GM10266 (cell line): ENCODE measurements around the gene STRN4.
A peak's percentile ranks its signal among the peaks of the same experiment; 100 is the strongest.

ENCODE experiments used
- DNase-seq: peaks from one replicate; pipeline ENCODE4 v3.0.0; 2012; ENCODE audit errors: extremely low spot score
- CTCF ChIP-seq: IDR thresholded peaks from 2 replicates; pipeline ENCODE4 v1.5.1; 2012; ENCODE audit warnings: mild to moderate bottlenecking, low read depth; ENCODE audit not compliant: control insufficient read depth, insufficient read depth; ENCODE audit errors: missing control alignments

STRN4 gene

DNA sequence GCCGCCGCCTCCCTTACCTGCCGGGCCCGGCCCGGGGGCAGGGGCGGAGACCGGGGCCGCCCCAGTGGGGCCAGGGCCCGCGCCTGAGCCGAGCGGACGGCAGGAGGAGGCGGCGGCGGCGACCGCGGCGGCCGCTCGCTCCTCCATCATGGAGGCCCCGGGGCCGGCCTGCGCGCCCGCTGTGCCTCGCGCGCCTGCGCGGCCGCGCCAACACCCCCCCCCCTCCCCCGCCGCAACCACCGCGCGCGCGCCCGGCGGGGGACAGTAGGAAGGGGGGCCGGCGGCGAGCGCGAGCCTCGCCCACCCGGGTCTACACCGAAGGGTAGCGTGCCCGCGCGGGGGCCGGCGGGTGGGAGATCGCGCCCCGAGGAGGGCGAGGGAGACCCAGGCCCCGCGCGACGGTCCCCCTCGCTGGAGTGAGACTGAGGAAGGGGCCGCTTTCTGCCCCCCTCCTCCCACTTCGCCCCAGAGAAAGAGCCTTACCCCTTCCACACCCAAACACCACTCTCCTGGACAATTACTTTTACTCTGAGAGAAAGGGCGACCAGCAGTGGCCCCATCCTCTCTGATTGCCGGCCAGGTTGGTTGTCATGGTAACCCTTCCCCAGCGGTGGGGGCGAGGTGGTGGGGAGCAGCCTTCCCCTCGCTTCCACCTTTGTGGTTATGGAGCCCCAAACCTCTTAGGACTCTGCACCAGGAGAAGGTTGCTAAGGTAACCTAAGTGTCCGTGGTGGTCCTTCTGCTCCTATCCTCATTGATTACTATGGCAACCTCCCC lies at the start of gene STRN4:
Gene STRN4, minus strand, starts transcription at position 170 of the 777 bp plus-strand sequence. Its CDS starts 20 bp downstream, at position 150.
- no peak for TF ChIP-seq CTCF
- DNase-seq: peak; percentile 97

DNA sequence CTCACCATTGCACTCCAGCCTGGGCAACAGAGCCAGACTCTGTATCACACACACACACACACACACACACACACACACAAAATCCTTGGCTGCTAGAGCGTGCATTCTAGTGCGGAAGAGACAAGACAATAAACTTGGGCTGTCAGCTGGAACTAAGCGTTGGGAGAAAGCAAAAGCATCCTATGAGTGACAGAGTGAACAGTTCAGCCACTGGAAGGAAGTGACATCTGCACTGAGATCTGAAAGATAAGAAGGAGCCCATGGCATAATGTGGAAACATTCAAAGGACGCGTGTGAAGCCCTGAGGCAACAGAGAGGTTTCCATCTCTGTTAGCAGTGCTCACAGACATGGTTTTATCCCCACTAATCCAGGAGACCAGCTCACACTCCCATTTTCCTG lies 45.7 kb upstream of the STRN4 start:
- no peak for DNase-seq
- TF ChIP-seq CTCF: no peak

DNA sequence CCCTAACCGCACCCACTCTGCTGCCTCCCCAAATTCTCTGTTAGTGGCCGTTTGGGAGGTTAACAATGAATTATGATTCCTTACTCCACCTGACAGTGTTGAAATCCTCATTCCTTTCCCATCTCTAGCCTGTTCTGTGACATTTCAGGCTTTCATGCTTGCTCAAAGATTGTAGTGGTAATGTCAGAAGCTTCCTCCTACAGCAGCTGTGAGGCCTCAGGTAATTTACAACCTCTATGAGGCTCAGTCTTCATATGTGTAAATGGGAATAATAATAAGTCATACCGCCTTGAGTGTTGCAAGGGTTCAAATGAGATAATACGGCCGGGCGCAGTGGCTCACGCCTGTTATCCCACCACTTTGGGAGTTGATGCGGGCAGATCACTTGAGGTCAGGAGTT lies 43.1 kb upstream of the STRN4 start:
- TF ChIP-seq CTCF: no peak
- no peak for DNase-seq

DNA sequence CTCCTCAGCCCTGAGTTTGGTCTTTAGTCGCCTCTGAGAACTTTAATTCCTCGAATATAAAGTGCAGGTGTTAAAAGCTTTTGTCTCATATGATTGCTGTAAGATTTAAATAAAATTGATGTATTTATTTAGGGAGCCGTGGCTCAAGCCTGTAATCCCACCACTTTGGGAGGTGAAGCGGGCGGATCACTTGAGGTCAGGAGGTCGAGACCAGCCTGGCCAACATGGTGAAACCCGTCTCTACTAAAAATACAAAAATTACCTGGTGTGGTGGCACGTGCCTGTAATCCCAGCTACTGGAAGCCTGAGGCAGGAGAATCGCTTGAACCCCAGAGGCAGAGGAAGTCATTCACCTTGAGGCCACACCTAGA lies 42.7 kb upstream of the STRN4 start:
- TF ChIP-seq CTCF: no peak
- no peak for DNase-seq

DNA sequence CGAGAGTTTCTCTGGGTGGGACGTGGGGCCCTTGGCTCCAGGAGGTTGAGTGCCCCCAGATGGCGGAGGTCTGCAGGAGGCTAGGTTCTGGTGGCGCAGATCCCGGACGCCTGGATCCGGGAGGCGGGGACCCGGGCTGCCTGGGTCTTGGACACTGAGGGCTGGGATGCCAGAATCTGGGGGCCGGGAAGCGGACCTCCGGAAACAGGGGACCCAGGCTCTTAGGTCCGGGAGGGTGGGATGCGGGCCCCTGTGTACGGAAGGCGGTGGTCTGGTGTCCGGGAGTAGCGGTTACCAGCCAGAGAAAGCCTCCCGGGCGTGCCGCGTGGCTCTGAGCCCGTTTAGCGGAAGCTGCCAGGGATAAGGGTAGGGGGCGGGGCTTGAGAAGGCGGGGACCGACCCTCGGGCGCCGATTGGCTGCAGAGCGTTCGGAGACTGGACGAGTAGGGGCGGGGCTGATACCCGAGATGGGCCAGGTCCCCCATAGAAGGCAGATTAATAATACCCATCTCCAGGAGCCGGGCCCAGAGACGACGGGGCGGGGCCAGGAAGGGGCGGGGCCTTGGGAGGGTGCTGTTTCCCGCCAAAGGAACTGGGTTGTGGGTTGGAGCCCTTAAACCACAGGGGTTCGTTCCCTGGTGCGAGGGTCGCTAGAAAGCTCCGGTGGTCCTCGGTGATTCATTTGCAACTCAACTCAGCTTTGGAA lies 42.2 kb upstream of the STRN4 start, which contains the start of gene SLC1A5:
Gene SLC1A5, minus strand, starts transcription at position 333 of the 706 bp plus-strand sequence. CDS start 629 bp downstream, outside the sequence.
- TF ChIP-seq CTCF: no peak
- peak; percentile 99 for DNase-seq

GRCh38 chr19:46787331-46788261 lies 41.3 kb upstream of the STRN4 start:
- peak; percentile 39 for DNase-seq
- TF ChIP-seq CTCF: no peak
